ENCODE measurements around the gene C4orf36. TPM values are rescaled to one million over a fixed set of nuclear protein-coding genes. Genes with fewer than 3 reads are reported as not detected.

C4orf36 gene
- total and polyA plus RNA-seq, 2 of the 4 experiments (the other 2 are of a cell fraction) = 0.18 to 0.41 TPM

DNA sequence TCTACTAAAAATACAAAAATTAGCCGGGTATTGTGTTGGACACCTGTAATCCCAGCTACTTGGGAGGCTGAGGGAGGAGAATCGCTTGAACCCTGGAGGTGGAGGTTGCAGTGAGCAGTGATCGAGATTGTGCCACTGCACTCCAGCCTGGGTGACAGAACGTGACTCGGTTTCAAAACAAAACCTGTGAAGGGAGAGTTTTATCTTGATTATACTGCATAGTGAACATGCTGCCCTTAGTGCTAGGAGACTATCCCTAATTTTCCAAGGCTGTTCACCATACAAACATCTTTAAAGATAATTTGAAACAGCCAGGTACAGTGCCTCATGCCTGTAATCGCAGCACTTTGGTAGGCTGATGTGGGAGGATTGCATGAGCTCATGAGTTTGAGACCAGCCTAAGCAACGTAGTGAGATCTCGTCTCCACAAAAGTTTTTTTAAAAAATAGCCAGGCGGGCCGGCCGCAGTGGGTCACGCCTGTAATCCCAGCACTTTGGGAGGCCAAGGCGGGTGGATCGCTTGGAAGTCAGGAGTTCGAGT is 48.8 kb upstream of the C4orf36 start:
- no peak overlapping the region; the same call in 1 of the 2 replicates for H2BK20ac ChIP-seq (ENCODE audit: low read depth, low read length)
- H3K4me3 ChIP-seq (ENCODE audit: insufficient read depth, low read depth, low read length) = no peak overlapping the region
- in situ Hi-C loops (cut with MboI; ENCODE audit: low sequenced_read_pairs) = loop anchor here (5.0 kb wide), 1 partner anchor 66 kb away; no protein-coding TSS in a partner anchor
- intact Hi-C loops (cut with micrococcal nuclease) = loop anchor here (5.0 kb wide), 1 partner anchor 176 kb away; no protein-coding TSS in a partner anchor
- H3K18ac ChIP-seq (ENCODE audit: low read depth, low read length) = no peak overlapping the region
- no peak overlapping the region for H4K8ac ChIP-seq (ENCODE audit: low read depth in 2 of 2, low read length in 2 of 2)
- TF ChIP-seq USF2 (IDR thresholded peaks at IDR 0.05; ENCODE audit: low read depth, low read length) (no peak), ELK1 (IDR thresholded peaks at IDR 0.05; ENCODE audit: borderline replicate concordance, low read depth, low read length) (no peak)
- TF ChIP-seq, protein P1, sequence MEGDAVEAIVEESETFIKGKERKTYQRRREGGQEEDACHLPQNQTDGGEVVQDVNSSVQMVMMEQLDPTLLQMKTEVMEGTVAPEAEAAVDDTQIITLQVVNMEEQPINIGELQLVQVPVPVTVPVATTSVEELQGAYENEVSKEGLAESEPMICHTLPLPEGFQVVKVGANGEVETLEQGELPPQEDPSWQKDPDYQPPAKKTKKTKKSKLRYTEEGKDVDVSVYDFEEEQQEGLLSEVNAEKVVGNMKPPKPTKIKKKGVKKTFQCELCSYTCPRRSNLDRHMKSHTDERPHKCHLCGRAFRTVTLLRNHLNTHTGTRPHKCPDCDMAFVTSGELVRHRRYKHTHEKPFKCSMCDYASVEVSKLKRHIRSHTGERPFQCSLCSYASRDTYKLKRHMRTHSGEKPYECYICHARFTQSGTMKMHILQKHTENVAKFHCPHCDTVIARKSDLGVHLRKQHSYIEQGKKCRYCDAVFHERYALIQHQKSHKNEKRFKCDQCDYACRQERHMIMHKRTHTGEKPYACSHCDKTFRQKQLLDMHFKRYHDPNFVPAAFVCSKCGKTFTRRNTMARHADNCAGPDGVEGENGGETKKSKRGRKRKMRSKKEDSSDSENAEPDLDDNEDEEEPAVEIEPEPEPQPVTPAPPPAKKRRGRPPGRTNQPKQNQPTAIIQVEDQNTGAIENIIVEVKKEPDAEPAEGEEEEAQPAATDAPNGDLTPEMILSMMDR (conservative IDR thresholded peaks at IDR 0.05; ENCODE audit: low read depth, low read length) = no peak
- H3K9me3 ChIP-seq (ENCODE audit: control insufficient read depth, insufficient read depth, low read length) = no peaks in the 10 kb centered on the region
- DNase-seq (no peak), ATAC-seq (ENCODE audit: low read depth) (no peak)
- CTCF ChIA-PET = no interaction called here
- H3K79me1 ChIP-seq (ENCODE audit: low read depth in 1 of 2, low read length in 2 of 2) = peaks cover 16 to 82% of the 10 kb centered on the region in 2 experiments
- H3K36me3 ChIP-seq (ENCODE audit: control insufficient read depth, insufficient read depth, low read length) = no peaks in the 10 kb centered on the region
- no peak overlapping the region for H3K4me2 ChIP-seq (ENCODE audit: low read depth, low read length)
- H3K14ac ChIP-seq (replicated peaks; ENCODE audit: low read depth, low read length) = no peak overlapping the region
- H4K5ac ChIP-seq (ENCODE audit: low read depth, low read length) = no peak overlapping the region
- peaks cover 14% of the 10 kb centered on the region; the same call in 1 of the 2 replicates for H4K20me1 ChIP-seq (ENCODE audit: insufficient read depth, low read length)
- H3K4ac ChIP-seq (ENCODE audit: low read depth, low read length) = no peak overlapping the region
- H3K56ac ChIP-seq (ENCODE audit: extremely low read depth, insufficient read depth, low read length) = no peak overlapping the region
- no peak overlapping the region for H2BK15ac ChIP-seq (ENCODE audit: low read depth, low read length)
- H2AK9ac ChIP-seq (replicated peaks; ENCODE audit: low read depth, low read length, poor library complexity) = no peak overlapping the region
- no peak overlapping the region for H2AFZ ChIP-seq (replicated peaks; ENCODE audit: low read length, poor library complexity)
- WGBS, 2 experiments (ENCODE audit: extremely low coverage in 2 of 2, insufficient read length in 1 of 2) = 100% methylated on average over 4 of the region's 15 CpGs; no CpG with 5 or more reads in 1 of the 2 experiments
- H4K91ac ChIP-seq (ENCODE audit: insufficient read depth, low read depth, low read length) = no peak overlapping the region
- H2BK5ac ChIP-seq (ENCODE audit: low read depth, low read length, poor library complexity, severe bottlenecking) = no peak overlapping the region
- dilution Hi-C loops (cut with HindIII; ENCODE audit: low sequenced_read_pairs, unreplicated experiment) = no loop called here
- peaks cover 8% of the 10 kb centered on the region for H3K9me1 ChIP-seq (ENCODE audit: insufficient read depth, low read length)
- H2AK5ac ChIP-seq (ENCODE audit: low read depth, low read length) = no peak overlapping the region
- no TSS peak for BruUV-seq (replicated peaks)
- H3K4me1 ChIP-seq (ENCODE audit: control insufficient read depth, insufficient read depth, low read length) = peaks cover 22% of the 10 kb centered on the region
- H3K9ac ChIP-seq (ENCODE audit: low read depth, low read length) = no peak overlapping the region
- H2BK120ac ChIP-seq (ENCODE audit: low read depth, low read length) = no peak overlapping the region
- H3K27ac ChIP-seq (ENCODE audit: insufficient read depth, low read length) = no peak overlapping the region
- H3K23ac ChIP-seq (ENCODE audit: low read depth, low read length) = no peak overlapping the region
- H3K27me3 ChIP-seq (ENCODE audit: control insufficient read depth, insufficient read depth, low read length) = no peaks in the 10 kb centered on the region
- POLR2A ChIA-PET (ENCODE audit: unreplicated experiment) = no interaction called here

All from IMR-90 (cell line).